HepG2 (cell line): ENCODE measurements around the gene NIN.

Experiments used
- CSRNP2 ChIP-seq: sonication (generic); formaldehyde crosslinking; conservative IDR thresholded peaks from 2 replicates; pipeline ENCODE4 v1.8.0; 2022; ENCODE audit warnings: low read depth, missing genetic modification reagents
- HOXA3 ChIP-seq: sonication (generic); formaldehyde crosslinking; IDR thresholded peaks from 2 replicates; pipeline ENCODE4 v1.5.0; 2020; ENCODE audit warnings: missing genetic modification reagents
- TCF7L2 ChIP-seq: IDR thresholded peaks from 2 replicates; pipeline ENCODE4 v1.6.1; 2011; ENCODE audit warnings: mild to moderate bottlenecking, low read depth, low read length, moderate library complexity

DNA sequence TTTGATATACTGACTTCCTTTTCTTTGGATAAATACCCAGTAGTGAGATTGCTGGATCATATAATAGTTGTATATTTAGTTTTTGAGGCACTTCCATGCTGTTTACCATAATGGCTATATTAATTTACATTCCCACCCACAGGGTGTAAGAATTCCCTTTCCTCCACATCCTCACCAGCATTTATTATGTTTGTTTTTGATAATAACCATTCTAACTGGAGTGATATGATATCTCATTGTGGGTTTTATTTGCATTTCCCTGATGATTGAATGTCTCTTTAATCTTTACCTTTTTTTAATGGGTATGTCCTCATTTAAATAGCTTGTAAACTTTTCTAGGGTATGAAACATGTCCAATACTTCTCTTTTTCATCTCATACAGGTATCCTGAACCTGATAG is 151.3 kb downstream of the NIN start:
- TF ChIP-seq HOXA3 (no peak), CSRNP2 (CRISPR knock-in tag) (no peak), TCF7L2 (no peak)
